ENCODE results near the gene EPB41L3. TPM values are rescaled to one million over a fixed set of nuclear protein-coding genes. Genes with fewer than 3 reads are reported as not detected.

Gene EPB41L3
- total RNA-seq, 1 donor from 2014 or later = 6.3 TPM

DNA sequence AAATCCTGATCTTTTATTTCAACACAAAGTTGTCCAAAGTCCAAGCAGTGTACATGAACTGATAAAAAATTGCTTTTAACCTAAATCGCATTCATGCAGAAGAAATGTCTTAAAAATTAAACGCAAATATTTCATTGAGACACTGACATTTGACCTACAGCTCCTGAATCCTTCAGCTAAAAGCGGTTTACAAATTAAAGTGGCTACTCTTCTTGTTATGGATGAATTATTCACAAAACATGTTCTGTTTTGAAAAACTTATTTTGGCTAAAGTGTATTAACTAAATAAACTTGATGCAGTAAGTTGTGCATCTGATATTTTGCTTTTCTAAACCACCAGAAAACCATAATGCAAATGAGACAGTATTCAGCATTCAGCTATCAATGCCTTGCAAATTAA, 2.2 kb downstream of the EPB41L3 start:
- DNase-seq = no peak
- intact Hi-C loops (cut with micrococcal nuclease) = no loop called here
- H3K36me3 ChIP-seq = no peaks in the 10 kb centered on the region
- no peaks in the 10 kb centered on the region for H3K9me3 ChIP-seq (replicated peaks)
- H3K27ac ChIP-seq (replicated peaks) = no peak overlapping the region
- TF ChIP-seq, protein P1, sequence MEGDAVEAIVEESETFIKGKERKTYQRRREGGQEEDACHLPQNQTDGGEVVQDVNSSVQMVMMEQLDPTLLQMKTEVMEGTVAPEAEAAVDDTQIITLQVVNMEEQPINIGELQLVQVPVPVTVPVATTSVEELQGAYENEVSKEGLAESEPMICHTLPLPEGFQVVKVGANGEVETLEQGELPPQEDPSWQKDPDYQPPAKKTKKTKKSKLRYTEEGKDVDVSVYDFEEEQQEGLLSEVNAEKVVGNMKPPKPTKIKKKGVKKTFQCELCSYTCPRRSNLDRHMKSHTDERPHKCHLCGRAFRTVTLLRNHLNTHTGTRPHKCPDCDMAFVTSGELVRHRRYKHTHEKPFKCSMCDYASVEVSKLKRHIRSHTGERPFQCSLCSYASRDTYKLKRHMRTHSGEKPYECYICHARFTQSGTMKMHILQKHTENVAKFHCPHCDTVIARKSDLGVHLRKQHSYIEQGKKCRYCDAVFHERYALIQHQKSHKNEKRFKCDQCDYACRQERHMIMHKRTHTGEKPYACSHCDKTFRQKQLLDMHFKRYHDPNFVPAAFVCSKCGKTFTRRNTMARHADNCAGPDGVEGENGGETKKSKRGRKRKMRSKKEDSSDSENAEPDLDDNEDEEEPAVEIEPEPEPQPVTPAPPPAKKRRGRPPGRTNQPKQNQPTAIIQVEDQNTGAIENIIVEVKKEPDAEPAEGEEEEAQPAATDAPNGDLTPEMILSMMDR (IDR thresholded peaks at IDR 0.05; ENCODE audit: borderline replicate concordance) = no peak
- peaks cover 52% of the 10 kb centered on the region for H3K27me3 ChIP-seq (ENCODE audit: low read depth)
- H3K4me3 ChIP-seq = no peak overlapping the region
- peaks cover 11% of the 10 kb centered on the region for H3K4me1 ChIP-seq

DNA sequence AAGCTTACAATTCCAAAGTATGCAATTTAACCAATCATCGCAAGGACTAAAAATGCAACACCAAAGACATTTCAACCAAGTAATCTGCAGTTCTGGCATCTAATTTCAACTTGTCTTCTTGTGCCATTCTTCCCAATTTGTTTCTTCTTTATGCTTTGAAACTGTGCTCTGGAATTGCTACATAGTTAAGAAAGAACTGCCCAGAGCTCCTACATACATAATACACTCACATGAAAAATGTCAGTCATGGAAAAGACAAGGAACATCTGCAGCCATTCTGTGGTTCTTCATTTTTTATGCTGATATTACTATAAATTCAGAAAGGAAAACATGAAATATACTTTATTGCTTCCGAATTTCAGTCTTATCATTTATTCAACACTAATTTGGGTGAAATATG, 4.4 kb downstream of the EPB41L3 start:
- DNase-seq = no peak
- H3K9me3 ChIP-seq (replicated peaks) = no peaks in the 10 kb centered on the region
- peaks cover 11% of the 10 kb centered on the region for H3K4me1 ChIP-seq
- intact Hi-C loops (cut with micrococcal nuclease) = no loop called here
- TF ChIP-seq, protein P1 (IDR thresholded peaks at IDR 0.05; ENCODE audit: borderline replicate concordance) = no peak
- no peak overlapping the region for H3K4me3 ChIP-seq
- H3K27me3 ChIP-seq (ENCODE audit: low read depth) = peaks cover 31% of the 10 kb centered on the region
- no peaks in the 10 kb centered on the region for H3K36me3 ChIP-seq
- H3K27ac ChIP-seq (replicated peaks) = no peak overlapping the region

- Histone ChIP-seq H3K9me3 (replicated peaks) (no peaks in the 10 kb centered on the region), H3K4me1 (peaks cover 5% of the 10 kb centered on the region), H3K27me3 (ENCODE audit: low read depth) (peaks cover 23% of the 10 kb centered on the region), H3K27ac (replicated peaks) (no peak overlapping the region), H3K36me3 (no peaks in the 10 kb centered on the region), H3K4me3 (no peak overlapping the region)
- TF ChIP-seq, protein P1 (IDR thresholded peaks at IDR 0.05; ENCODE audit: borderline replicate concordance) = no peak
- intact Hi-C loops (cut with micrococcal nuclease) = no loop called here
- DNase-seq = no peak
These were observed 5.3 kb downstream of the EPB41L3 start for GRCh38 chr18:5538544-5538943.

- H3K36me3 ChIP-seq = no peaks in the 10 kb centered on the region
- peaks cover 4% of the 10 kb centered on the region for H3K4me1 ChIP-seq
- no peak overlapping the region for H3K27ac ChIP-seq (replicated peaks)
- H3K27me3 ChIP-seq (ENCODE audit: low read depth) = peaks cover 17% of the 10 kb centered on the region
- intact Hi-C loops (cut with micrococcal nuclease) = no loop called here
- no peaks in the 10 kb centered on the region for H3K9me3 ChIP-seq (replicated peaks)
- H3K4me3 ChIP-seq = no peak overlapping the region
- TF ChIP-seq, protein P1 (IDR thresholded peaks at IDR 0.05; ENCODE audit: borderline replicate concordance) = no peak
- no peak for DNase-seq
These were observed 5.9 kb downstream of the EPB41L3 start for GRCh38 chr18:5537860-5538259.

- Histone ChIP-seq H3K4me3 (no peak overlapping the region), H3K27me3 (ENCODE audit: low read depth) (no peaks in the 10 kb centered on the region), H3K9me3 (replicated peaks) (no peaks in the 10 kb centered on the region), H3K4me1 (no peaks in the 10 kb centered on the region), H3K27ac (replicated peaks) (no peak overlapping the region), H3K36me3 (no peaks in the 10 kb centered on the region)
- intact Hi-C loops (cut with micrococcal nuclease) = no loop called here
- TF ChIP-seq, protein P1 (IDR thresholded peaks at IDR 0.05; ENCODE audit: borderline replicate concordance) = no peak
- DNase-seq = no peak
These were observed 9.0 kb downstream of the EPB41L3 start for GRCh38 chr18:5534845-5535244.

GRCh38 chr18:5532066-5532465, 11.7 kb downstream of the EPB41L3 start:
- H3K4me3 ChIP-seq = no peak overlapping the region
- H3K4me1 ChIP-seq = no peaks in the 10 kb centered on the region
- intact Hi-C loops (cut with micrococcal nuclease) = no loop called here
- no peaks in the 10 kb centered on the region for H3K9me3 ChIP-seq (replicated peaks)
- H3K27me3 ChIP-seq (ENCODE audit: low read depth) = no peaks in the 10 kb centered on the region
- DNase-seq = no peak
- TF ChIP-seq, protein P1 (IDR thresholded peaks at IDR 0.05; ENCODE audit: borderline replicate concordance) = no peak
- H3K36me3 ChIP-seq = no peaks in the 10 kb centered on the region
- no peak overlapping the region for H3K27ac ChIP-seq (replicated peaks)

Measured in left ventricle myocardium inferior (tissue), 1 donor.